ENCODE results near the gene FLT1.

The FLT1 gene

GRCh38 chr13:28387740-28388501 lies 107.0 kb downstream of the FLT1 start:
- DNase-seq (ENCODE audit: low read depth, low spot score): no peak

DNA sequence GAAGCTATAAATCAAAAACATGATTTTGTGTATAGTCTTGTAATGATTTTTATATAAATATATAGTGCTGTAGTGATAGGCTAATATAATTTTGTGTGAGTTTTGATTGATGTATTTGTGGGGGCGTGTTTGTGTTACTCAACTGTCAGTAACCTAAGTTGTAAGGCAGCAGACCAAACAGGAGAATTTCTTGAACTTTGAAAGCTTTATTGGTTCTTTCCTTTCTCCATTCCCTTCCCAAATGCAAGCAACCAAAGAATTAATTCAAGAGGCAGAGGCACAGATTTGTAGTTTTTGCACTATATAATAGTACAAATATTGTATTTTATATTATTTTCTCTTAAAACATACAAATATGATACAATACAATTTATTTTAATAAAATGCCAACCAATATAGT lies 109.6 kb downstream of the FLT1 start:
- DNase-seq (ENCODE audit: low read depth, low spot score): no peak

DNA sequence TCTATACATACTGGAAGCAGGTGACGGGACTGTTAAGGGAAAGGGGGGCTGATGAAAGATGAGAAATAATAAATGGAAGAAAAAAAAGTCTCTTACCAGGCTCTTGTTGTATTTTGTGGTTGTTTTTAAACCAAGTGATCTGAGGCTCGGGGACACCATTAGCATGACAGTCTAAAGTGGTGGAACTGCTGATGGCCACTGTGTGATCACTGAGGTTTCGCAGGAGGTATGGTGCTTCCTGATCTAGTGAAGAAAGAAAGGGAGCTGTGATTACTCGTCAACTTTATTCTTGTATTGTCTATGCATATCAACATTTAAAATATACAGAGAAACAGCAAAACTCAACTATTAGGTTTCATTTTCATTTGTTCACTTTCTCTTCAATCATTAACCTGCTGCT lies 110.1 kb downstream of the FLT1 start:
- no peak for DNase-seq (ENCODE audit: low read depth, low spot score)

DNA sequence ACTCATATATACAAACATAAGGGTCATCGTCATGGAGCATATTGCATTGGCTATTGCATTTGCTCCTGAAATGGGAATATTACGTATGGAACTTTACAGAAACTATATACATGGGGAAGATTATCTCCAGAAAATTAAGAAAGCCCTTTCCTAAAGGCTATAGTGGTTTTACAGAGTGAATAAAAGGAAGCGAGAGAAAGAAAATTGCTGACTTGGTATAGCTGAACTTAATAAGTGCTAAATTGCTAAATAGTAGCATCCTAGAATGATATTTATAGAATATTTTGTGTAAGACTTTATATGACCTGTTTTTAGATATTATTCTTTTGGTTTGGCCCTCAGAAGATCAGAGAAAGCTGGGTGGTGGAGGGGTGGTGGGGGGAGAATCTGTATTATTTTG lies 114.6 kb downstream of the FLT1 start:
- DNase-seq (ENCODE audit: low read depth, low spot score): no peak

GRCh38 chr13:28379371-28380083 lies 115.4 kb downstream of the FLT1 start:
- DNase-seq (ENCODE audit: low read depth, low spot score): no peak

DNA sequence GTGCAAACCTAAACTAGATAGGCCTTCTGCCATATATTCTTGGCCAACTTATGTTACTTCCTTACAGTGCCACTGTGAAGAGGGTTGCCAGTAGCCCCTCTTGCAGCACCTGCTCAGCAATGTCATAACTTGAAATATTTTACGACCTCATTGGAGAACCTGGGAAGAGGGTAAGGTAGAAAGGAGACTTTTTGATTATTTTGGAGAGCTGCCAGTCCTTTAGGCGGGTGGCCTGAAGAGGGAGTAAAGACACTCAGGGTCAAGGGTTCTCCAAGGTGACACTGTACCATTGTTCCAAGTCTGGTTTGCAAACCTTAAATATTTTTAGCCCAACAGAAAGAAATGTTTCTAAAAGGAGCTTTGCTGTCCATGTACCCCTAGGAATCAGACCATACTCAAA lies 118.3 kb downstream of the FLT1 start:
- DNase-seq (ENCODE audit: low read depth, low spot score): no peak

DNA sequence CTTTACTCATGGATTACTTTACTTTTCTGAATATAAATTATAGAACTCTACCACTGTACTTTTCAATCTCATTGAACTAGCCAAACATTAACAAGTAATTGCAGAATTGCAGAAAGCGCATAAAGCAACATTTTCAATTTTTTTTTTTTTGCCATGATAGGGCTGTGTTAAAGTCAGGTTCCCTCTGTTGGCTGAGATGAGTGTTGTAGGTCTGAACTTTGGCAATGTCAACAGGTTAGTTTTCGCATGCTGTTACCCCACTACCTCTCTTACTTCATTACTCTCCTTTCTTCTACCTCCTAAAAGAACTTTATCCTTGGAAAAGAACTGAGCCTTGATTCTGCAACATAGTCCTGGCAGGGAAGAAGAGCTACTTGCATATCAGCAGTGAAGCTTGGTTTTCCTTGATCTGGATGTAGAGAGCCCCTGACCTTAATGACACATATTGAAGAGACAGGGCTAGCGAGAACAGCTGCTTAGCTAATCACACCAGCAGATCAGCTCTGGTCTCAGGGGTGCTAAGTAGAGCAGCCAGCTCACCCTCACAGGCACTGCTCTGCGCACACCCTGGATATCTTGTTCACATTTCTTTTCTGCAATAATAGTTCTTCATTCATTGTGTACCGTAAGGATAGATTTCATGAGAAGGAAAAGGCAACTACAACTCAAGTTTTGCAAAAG lies 119.5 kb downstream of the FLT1 start:
- no peak for DNase-seq (ENCODE audit: low read depth, low spot score)

GRCh38 chr13:28373810-28374209 lies 121.1 kb downstream of the FLT1 start:
- no peak for DNase-seq (ENCODE audit: low read depth, low spot score)

DNA sequence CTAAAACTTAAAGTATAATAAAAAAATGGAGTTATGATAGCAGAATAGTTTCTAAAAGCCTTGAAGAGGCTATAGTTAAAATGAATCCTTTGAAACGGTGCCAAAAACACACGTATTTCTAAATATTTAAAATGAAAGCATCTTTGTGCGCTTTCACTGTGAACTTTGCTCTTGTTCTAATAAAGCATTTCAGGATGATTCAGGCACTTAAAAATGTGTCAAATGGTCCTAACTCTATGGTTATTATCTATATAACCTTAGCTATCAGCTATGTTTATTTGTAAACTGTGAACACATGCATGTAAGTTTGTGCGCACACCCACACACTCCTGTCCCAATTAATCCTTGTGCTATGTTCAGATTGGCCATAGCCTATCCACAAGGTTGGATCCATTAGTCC lies 124.5 kb downstream of the FLT1 start:
- no peak for DNase-seq (ENCODE audit: low read depth, low spot score)

DNA sequence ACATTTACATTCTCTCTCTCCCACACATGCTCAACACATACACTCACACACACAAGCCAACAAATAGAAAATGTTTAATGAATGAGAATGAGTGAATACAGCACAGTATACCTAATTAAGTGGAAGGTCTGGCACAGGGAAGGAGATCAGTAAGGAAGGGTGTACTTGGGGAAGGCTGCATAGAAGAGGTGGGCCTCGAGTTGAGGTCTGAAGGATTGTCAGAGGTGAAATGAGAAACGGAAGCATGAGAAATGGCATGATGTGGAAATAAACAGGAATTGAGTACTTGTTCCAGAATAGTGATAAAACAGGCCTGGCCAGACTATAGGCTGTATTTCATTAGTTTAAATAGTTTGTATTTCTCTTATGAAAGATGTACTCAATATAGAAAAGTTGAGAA lies 136.2 kb downstream of the FLT1 start:
- DNase-seq (ENCODE audit: low read depth, low spot score): no peak

DNA sequence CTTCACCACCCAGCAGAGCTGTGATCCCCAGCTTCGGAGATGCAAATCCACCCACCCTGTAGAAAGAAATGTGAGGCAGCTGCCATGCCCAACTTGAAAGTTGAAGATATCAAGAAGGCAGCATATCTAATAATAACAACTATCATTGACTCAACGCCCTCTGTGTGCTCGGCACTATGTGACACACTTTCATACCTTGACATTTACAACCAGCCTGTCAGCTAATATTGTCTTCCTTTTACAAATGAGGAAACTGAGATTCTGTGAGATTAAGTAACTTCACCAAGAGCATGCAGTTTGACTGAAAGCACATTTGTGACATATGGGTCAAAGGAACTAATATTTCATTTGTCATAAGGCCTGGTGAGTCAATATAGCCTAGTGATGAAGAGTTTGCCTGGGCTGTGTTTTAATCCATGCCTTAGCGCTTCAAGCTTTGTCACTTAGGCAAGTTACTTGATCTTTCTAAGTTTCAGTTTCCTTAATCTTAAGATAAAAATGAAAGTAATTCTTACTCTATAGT lies 137.0 kb downstream of the FLT1 start:
- DNase-seq (ENCODE audit: low read depth, low spot score): no peak

- no peak for DNase-seq (ENCODE audit: low read depth, low spot score)
Measured at GRCh38 chr13:28357247-28357825, 137.6 kb downstream of the FLT1 start.

GRCh38 chr13:28356561-28357021 lies 138.3 kb downstream of the FLT1 start:
- DNase-seq (ENCODE audit: low read depth, low spot score): no peak

- DNase-seq (ENCODE audit: low read depth, low spot score): no peak
Measured at GRCh38 chr13:28355822-28356371, 139.0 kb downstream of the FLT1 start.

DNA sequence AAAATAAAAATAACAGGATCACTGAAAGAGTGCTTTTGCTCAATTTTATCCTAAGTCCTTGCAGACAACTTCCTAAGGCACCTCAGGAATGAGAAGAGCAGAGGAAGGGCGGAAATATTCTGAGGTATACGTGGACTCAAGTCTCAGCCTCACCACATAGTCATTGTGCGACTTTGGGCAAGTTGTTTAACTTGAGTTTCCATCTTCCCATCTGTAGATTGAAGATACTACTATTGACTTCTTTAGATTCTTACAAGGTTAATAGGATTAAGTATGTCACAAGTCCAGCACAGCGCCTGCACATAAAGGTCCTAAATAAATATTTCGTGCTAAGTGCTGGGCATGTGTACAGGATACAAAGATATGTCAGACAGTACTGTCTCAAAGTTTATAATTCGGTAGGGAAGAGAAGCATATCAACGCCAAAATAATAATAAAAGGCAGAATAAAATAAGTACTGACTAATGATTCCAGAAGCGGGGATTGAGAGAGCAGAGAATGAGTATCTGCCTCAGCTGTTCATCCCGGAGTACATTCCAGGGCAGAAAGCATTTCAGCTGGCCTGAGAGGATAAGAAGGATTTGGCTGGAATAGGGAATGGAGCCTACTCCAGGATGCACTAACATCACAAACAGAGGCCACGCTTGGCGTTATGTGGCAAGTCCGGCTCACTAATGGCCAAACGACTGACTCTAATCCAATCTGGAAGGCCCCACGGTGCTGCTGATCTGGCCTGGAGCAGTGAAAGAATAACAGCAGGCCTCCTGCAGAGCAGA lies 139.7 kb downstream of the FLT1 start:
- no peak for DNase-seq (ENCODE audit: low read depth, low spot score)

GRCh38 chr13:28353679-28354078 lies 141.2 kb downstream of the FLT1 start:
- no peak for DNase-seq (ENCODE audit: low read depth, low spot score)

- no peak for DNase-seq (ENCODE audit: low read depth, low spot score)
Measured at GRCh38 chr13:28349907-28350654, 144.8 kb downstream of the FLT1 start.

- no peak for DNase-seq (ENCODE audit: low read depth, low spot score)
Measured at GRCh38 chr13:28349371-28349770, 145.6 kb downstream of the FLT1 start.

- no peak for DNase-seq (ENCODE audit: low read depth, low spot score)
Measured at GRCh38 chr13:28347456-28348371, 147.2 kb downstream of the FLT1 start.

Data from activated naive CD8-positive, alpha-beta T cell treated with anti-CD3 and anti-CD28 coated beads, Interleukin-2, amount 50 U/mL, for 16 hours (primary cell).